GM23248 (cell line): ENCODE results near the gene TMED4. TPM values are rescaled to one million over a fixed set of nuclear protein-coding genes. Genes with fewer than 3 reads are reported as not detected.

ENCODE experiments used
- DNase-seq: peaks from one replicate; pipeline ENCODE4 v3.0.0-alpha.2; 2015
- H2AFZ ChIP-seq: fragments of 200-600 bp; sonication (generic); 2 replicates; pipeline ENCODE4 v1.6.1; 2016; ENCODE audit warnings: antibody characterized with exemption
- H3F3A ChIP-seq: fragments of 200-600 bp; sonication (generic); 2 replicates; pipeline ENCODE4 v1.6.1; 2016; ENCODE audit warnings: mild to moderate bottlenecking, antibody characterized with exemption, mixed run types; ENCODE audit not compliant: insufficient read depth
- H3K27ac ChIP-seq: fragments of 200-600 bp; sonication (generic); 2 replicates; pipeline ENCODE4 v1.5.1; 2016; ENCODE audit warnings: mild to moderate bottlenecking
- H3K27me3 ChIP-seq: fragments of 200-600 bp; sonication (generic); replicated peaks from 2 replicates; pipeline ENCODE4 v1.6.1; 2016; ENCODE audit warnings: mild to moderate bottlenecking; ENCODE audit not compliant: insufficient read depth
- H3K36me3 ChIP-seq: fragments of 200-600 bp; sonication (generic); 2 replicates; pipeline ENCODE4 v1.6.1; 2016; ENCODE audit warnings: low read depth, mild to moderate bottlenecking
- H3K4me1 ChIP-seq: fragments of 200-600 bp; sonication (generic); 2 replicates; pipeline ENCODE4 v1.6.1; 2016; ENCODE audit warnings: mild to moderate bottlenecking; ENCODE audit not compliant: insufficient read depth
- H3K4me2 ChIP-seq: fragments of 200-600 bp; sonication (generic); one replicate; pipeline ENCODE4 v1.6.1; 2016; ENCODE audit warnings: mild to moderate bottlenecking; ENCODE audit not compliant: unreplicated experiment
- H3K4me3 ChIP-seq: fragments of 200-600 bp; sonication (generic); 2 replicates; pipeline ENCODE4 v1.5.1; 2016; ENCODE audit warnings: mild to moderate bottlenecking
- H3K79me2 ChIP-seq: fragments of 200-600 bp; sonication (generic); 2 replicates; pipeline ENCODE4 v1.6.1; 2016; ENCODE audit warnings: mild to moderate bottlenecking; ENCODE audit not compliant: insufficient read depth
- H3K9ac ChIP-seq: fragments of 200-600 bp; sonication (generic); 2 replicates; pipeline ENCODE4 v1.6.1; 2016; ENCODE audit warnings: mild to moderate bottlenecking
- H3K9me2 ChIP-seq: fragments of 200-600 bp; sonication (generic); 2 replicates; pipeline ENCODE4 v1.6.1; 2016; ENCODE audit warnings: mixed run types, mild to moderate bottlenecking, moderate library complexity; ENCODE audit not compliant: insufficient read depth
- H3K9me3 ChIP-seq: fragments of 200-600 bp; sonication (generic); one replicate; pipeline ENCODE4 v1.6.1; 2017; ENCODE audit warnings: low read depth
- H4K20me1 ChIP-seq: fragments of 200-600 bp; sonication (generic); 2 replicates; pipeline ENCODE4 v1.6.0; 2016; ENCODE audit not compliant: insufficient read depth
- EZH2 ChIP-seq: fragments of 200-600 bp; sonication (generic); IDR thresholded peaks from 2 replicates; pipeline ENCODE4 v1.6.1; 2018; ENCODE audit warnings: antibody characterized with exemption, mild to moderate bottlenecking; ENCODE audit not compliant: insufficient read depth, poor library complexity, severe bottlenecking
- EZH2phosphoT487 ChIP-seq: fragments of 200-600 bp; sonication (generic); IDR thresholded peaks from 2 replicates; pipeline ENCODE4 v1.6.1; 2018; ENCODE audit warnings: antibody characterized with exemption, moderate library complexity, mild to moderate bottlenecking, low read depth; ENCODE audit not compliant: insufficient read depth
- WGBS, 2 experiments: methylation state at CpG; one replicate each; pipeline ENCODE4 v1.1.6; 2015 to 2017; ENCODE audit warnings: low lambda C conversion rate in 2 of 2, low coverage in 1 of 2; ENCODE audit errors: missing lambda C conversion rate in 2 of 2; 5-methylcytosine and 5-hydroxymethylcytosine counted together
- in situ Hi-C: fragments of 300-500 bp; cut with MboI; formaldehyde crosslinking; loops from 2 replicates; pipeline ENCODE4 v1.15.0; 2020
- polyA plus RNA-seq: library from polyadenylated mRNA; unstranded; fragments of >200 nt; fragmentation: Nextera tagmentation; extraction: Ambion mirVana; gene quantifications from 2 replicates; pipeline ENCODE4 v1.2.1, GENCODE V29; 2016
- total RNA-seq: library from RNA; depleted of rRNA; stranded (reverse); fragments of >200 nt; shearing (Covaris generic); gene quantifications from 2 replicates; pipeline ENCODE4 v1.2.3, GENCODE V29; 2014; rRNA removed

Gene TMED4
- total RNA-seq (174 and 201 TPM in 2 replicates), polyA plus RNA-seq (78.2 and 86.0 TPM in 2 replicates)

GRCh38 chr7:44581879-44582603 lies at the start of gene TMED4:
Gene TMED4, minus strand, starts transcription at chr7:44582231. Its CDS starts 25 bp downstream, at chr7:44582206.
- Histone ChIP-seq H3K27ac (peak within 1 kb of the TSS; percentile 94), H3K9ac (peak within 1 kb of the TSS; percentile 91), H3K36me3 (peaks cover 11% of the 10 kb centered on the region), H3K79me2 (peaks cover 38% of the 10 kb centered on the region), H3K27me3 (no peaks in the 10 kb centered on the region), H3K4me3 (peak within 1 kb of the TSS; percentile 87), H4K20me1 (no peaks in the 10 kb centered on the region), H3K4me1 (peaks cover 7% of the 10 kb centered on the region; the same call in 1 of the 2 replicates), H3F3A (peaks cover 11% of the 10 kb centered on the region; the same call in 1 of the 2 replicates), H2AFZ (peak within 1 kb of the TSS; percentile 92), H3K9me2 (no peaks in the 10 kb centered on the region), H3K9me3 (no peaks in the 10 kb centered on the region), H3K4me2 (peak within 1 kb of the TSS; percentile 89)
- no peak for TF ChIP-seq EZH2
- no peak for TF ChIP-seq EZH2phosphoT487
- 1 to 2% methylated on average over 48 to 65 of the region's 71 CpGs for WGBS, 2 experiments
- DNase-seq, result peak; percentile 99
- in situ Hi-C loops, result loop anchor here (25.0 kb wide), 1 partner anchor 530 kb away; the partner anchor contains the start of gene TBRG4

DNA sequence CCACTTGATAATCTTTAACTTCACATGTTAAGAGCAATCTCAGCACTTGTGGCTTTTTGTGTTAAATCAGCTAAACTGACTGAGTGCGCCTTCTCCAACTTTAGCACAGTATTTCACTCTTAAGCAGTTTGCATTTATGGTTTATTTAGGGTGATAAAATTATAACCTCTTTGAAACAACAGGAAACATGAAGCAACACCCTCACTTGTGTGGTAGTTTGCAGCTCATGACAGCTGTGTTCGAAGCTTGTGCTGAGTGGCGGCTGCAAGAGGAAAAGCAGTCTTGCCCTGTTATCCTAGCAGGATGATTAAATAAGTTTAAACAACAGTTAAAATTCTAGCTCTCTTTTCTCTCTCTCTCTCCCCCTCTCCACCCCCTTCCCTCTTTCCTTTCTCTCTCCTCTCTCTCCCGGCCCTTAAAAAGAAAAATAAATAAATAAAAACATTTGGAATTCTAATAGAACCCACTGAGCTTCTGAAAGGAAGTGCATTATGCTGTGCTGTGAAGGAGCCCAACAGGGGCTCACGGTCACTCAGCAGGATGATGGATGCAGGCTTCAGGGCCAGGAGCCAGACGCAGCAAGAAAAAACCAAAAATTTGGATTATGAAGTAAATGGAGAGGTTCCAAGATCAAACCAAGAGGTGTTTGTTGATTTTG lies 49.6 kb upstream of the TMED4 start:
- no peak overlapping the region for H3K4me3 ChIP-seq
- peaks cover 59% of the 10 kb centered on the region for H3K79me2 ChIP-seq
- H3K27me3 ChIP-seq, result no peaks in the 10 kb centered on the region
- no peaks in the 10 kb centered on the region; the same call in 1 of the 2 replicates for H3K36me3 ChIP-seq
- in situ Hi-C loops, result no loop called here
- H3K9me2 ChIP-seq, result no peaks in the 10 kb centered on the region
- no peak for DNase-seq
- WGBS, 2 experiments, result 81 to 84% methylated on average over 6 of the region's 6 CpGs
- H3K9me3 ChIP-seq, result no peaks in the 10 kb centered on the region
- no peak for TF ChIP-seq EZH2phosphoT487
- no peak for TF ChIP-seq EZH2
- no peaks in the 10 kb centered on the region for H4K20me1 ChIP-seq
- H3K27ac ChIP-seq, result no peak overlapping the region
- peaks cover 31% of the 10 kb centered on the region for H3F3A ChIP-seq
- H3K4me2 ChIP-seq, result no peak overlapping the region
- no peak overlapping the region for H3K9ac ChIP-seq
- peaks cover 27% of the 10 kb centered on the region for H3K4me1 ChIP-seq
- H2AFZ ChIP-seq, result no peak overlapping the region

GRCh38 chr7:44630792-44631457 lies 48.9 kb upstream of the TMED4 start:
- no peak overlapping the region for H3K9ac ChIP-seq
- in situ Hi-C loops, result no loop called here
- H3K36me3 ChIP-seq, result no peaks in the 10 kb centered on the region; the same call in 1 of the 2 replicates
- no peaks in the 10 kb centered on the region for H3K27me3 ChIP-seq
- no peaks in the 10 kb centered on the region for H3K9me2 ChIP-seq
- no peak overlapping the region for H2AFZ ChIP-seq
- no peak overlapping the region for H3K27ac ChIP-seq
- no peak overlapping the region for H3K4me3 ChIP-seq
- 74 to 78% methylated on average over 11 of the region's 11 CpGs for WGBS, 2 experiments
- no peaks in the 10 kb centered on the region for H4K20me1 ChIP-seq
- H3K4me1 ChIP-seq, result peaks cover 27% of the 10 kb centered on the region
- no peak overlapping the region for H3K4me2 ChIP-seq
- H3K79me2 ChIP-seq, result peaks cover 57% of the 10 kb centered on the region
- peaks cover 31% of the 10 kb centered on the region for H3F3A ChIP-seq
- no peak for TF ChIP-seq EZH2phosphoT487
- TF ChIP-seq EZH2, result no peak
- no peaks in the 10 kb centered on the region for H3K9me3 ChIP-seq
- DNase-seq, result no peak

DNA sequence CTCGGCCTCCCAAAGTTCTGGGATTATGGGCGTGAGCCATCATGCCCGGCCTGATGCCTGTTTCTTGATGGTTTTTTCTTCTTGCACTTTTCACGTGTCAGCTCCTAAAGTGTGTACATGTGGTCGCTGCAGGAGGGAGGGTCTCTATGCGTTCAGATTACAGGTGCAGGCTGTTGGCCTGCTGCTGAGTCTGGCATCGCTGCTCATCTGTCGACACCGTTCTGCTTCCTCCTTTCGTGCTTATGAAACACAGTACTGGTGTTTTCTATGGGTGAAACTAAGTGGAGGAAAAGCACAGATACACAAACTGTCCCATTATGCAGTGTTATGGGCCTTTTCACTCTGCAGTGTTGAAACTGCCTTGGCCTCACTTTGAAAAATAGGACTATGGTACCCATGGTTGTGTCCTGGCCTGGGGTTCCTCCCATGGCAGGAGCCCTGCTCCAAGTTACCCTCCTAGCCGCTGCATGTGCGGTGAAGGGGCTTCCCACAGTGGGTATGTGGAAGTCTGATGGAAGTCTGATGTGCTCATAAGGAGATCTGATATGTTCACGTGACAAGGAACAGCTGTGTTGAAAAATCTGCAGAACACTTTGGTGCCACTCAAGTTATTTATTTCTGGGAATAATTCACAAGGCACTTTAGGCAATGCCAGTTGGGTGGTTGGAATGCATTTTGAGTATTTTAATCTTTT lies 47.9 kb upstream of the TMED4 start:
- no peak overlapping the region for H3K4me2 ChIP-seq
- no peaks in the 10 kb centered on the region for H3K9me2 ChIP-seq
- peaks cover 24% of the 10 kb centered on the region for H3K4me1 ChIP-seq
- WGBS, 2 experiments, result 83 to 87% methylated on average over 13 of the region's 13 CpGs
- no peak overlapping the region for H3K4me3 ChIP-seq
- H3K9me3 ChIP-seq, result no peaks in the 10 kb centered on the region
- in situ Hi-C loops, result no loop called here
- no peak for DNase-seq
- TF ChIP-seq EZH2 (no peak), EZH2phosphoT487 (no peak)
- peaks cover 60% of the 10 kb centered on the region for H3K79me2 ChIP-seq
- no peaks in the 10 kb centered on the region for H3K27me3 ChIP-seq
- H3K9ac ChIP-seq, result no peak overlapping the region
- no peaks in the 10 kb centered on the region for H4K20me1 ChIP-seq
- H2AFZ ChIP-seq, result no peak overlapping the region
- H3K36me3 ChIP-seq, result peaks cover 5% of the 10 kb centered on the region
- no peak overlapping the region for H3K27ac ChIP-seq
- peaks cover 28% of the 10 kb centered on the region for H3F3A ChIP-seq
